CD1c-positive myeloid dendritic cell (primary cell): ENCODE results near the gene RPL19.

Experiments
- DNase-seq: peaks from one replicate; pipeline ENCODE4 v3.0.0-alpha.2; 2016; ENCODE audit errors: extremely low spot score

The RPL19 gene

DNA sequence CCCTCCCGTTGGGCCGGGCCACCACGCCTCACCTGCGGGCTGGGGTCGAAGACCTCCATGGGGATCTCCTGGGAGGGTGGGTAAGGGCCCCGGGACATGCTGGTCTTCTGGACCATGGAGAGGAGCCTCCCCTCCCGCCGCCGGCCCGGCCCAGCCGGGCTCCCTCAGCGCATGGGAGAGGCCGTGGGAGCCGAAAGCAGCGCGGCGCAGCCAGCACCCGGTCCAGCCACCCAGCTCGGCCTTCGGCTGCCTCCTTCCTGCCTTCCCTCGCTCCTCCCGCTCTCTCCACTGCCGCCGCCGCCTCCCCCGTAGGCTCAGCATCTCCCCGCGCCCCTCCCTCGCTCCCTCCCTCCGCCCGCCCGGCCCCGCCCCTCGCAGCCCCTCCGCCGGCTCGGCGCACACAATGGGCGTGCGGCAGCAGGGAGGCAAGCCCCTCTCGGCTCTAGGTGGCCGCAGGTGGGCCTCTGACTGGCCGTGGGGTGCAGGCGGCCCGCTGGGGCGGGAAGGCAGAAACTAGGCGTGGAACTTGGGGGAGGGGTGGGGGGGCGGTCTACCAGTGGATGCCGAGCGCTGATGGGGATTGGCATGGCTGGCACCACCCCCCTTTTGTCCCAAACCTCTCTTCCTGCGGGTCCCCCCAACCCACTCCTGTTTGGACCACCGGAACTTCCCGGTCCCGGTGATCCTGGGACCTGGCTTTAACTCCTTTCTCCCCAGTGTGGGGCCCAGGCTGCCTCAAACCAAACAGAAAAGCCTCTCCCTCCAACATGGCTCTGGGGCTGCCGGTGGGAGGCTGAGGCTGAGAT, 2.5 kb upstream of the RPL19 start, which contains the start of gene CACNB1:
CACNB1 (minus strand) TSS at position 290 of the 806 bp plus-strand sequence; CDS start at position 116, 174 bp downstream.
- DNase-seq = peak; percentile 21

DNA sequence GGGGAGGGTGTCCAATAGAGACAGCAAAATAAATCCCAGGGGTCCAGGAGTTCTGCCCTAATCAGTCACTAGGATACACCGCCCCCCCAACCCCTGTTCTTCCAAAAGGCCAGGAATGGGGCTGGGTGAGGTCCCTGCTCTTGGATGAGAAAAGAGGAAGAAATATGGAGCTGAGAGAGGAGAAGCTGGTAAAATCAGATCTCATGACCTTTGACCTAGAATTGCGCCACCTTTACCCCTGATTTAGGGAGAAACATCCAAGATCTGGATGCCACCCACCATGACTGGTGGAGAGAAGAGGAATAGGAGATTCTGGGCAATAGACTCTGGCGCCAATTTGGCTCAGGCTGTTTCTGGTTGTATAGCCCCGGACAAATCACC, 1.9 kb upstream of the RPL19 start:
- DNase-seq = peak; percentile 79

DNA sequence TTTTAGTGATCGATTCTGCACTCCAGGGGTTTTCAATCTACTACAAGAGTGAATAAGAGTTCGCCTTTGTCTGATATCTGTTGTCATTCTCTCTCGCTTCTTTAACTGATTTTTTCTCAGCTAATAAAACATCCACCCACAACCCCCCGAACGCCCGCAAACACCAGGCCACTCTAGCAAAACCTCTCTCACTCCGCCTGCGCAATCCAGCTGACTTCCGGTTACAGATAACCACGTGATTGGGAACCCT, 338 bp upstream of the RPL19 start:
- DNase-seq = peak; percentile 97

DNA sequence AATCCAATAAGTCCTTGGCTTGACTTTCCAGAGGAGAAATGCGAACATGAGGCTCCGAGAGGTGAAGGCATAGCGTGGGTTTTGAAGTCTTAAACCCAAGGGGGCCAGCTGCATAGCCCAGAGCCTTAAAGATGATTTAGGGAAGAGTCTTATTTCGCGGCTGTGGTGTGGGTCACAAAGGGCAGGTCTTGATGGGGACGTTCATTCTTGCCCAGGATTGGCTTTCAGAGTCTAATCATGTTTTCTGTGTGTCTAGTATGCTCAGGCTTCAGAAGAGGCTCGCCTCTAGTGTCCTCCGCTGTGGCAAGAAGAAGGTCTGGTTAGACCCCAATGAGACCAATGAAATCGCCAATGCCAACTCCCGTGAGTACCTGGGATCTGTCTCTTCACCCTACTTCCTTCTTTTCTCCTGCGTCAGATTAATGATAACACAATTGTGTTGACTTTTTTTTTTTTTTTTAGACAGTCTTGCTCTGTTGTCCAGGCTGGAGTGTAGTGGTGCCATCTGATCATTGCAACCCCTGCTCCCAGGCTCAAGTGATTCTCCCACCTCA, 951 bp downstream of the RPL19 start:
- no peak for DNase-seq

DNA sequence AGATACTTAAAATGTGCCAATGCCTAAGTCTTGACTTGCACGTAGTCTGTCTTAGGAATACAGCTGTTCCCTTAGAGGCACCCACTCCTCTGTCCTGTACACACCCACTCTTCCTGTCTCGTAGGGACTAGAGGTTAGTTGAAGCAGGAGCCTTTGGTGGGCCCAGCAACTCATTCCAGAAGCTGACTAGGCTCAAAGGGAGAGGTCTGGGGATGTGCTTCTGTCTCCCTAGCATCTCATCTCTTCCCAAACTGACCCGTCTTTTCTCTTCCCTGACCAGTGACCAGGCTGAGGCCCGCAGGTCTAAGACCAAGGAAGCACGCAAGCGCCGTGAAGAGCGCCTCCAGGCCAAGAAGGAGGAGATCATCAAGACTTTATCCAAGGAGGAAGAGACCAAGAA, 4.2 kb downstream of the RPL19 start:
- DNase-seq = no peak

DNA sequence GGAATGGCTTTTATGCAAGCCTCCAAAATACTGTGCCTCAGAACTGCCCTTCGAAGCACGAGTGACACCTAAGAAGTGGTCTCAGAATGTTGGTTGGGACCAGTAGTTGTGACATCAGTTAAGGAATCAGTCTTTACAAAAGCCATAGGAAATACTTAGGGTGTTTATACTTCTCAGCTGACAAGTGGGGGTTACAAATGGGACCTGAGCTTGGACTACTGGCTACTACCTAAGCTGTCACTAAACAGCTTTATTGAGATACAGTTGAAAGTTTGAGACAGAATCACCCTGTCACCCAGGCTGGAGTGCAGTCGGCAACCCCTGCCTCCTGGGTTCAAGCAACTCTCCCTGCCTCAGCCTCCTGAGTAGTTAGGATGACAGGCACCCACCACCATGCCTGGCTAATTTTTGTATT, 5.0 kb downstream of the RPL19 start:
- no peak for DNase-seq

DNA sequence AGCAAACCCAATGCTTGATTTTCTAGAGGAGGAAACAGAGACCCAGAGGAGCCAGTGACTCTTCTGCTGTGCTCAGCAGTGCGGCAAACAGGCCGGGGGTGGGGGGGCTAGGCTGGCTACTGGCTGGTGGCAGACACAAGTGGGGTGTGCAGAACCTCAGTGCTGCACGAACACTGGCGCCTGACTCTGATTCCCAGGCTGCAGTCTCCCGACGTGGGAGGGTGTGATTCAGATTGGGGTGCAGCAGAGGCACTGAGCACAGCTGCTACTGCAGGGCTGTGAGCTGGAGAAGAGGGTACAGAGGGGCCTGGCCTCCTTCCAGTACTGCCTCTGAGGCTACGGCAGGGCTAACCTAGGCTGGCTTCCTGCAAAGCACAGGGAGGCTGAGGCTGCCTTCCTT, 8.1 kb downstream of the RPL19 start:
- peak; percentile 40 for DNase-seq

DNA sequence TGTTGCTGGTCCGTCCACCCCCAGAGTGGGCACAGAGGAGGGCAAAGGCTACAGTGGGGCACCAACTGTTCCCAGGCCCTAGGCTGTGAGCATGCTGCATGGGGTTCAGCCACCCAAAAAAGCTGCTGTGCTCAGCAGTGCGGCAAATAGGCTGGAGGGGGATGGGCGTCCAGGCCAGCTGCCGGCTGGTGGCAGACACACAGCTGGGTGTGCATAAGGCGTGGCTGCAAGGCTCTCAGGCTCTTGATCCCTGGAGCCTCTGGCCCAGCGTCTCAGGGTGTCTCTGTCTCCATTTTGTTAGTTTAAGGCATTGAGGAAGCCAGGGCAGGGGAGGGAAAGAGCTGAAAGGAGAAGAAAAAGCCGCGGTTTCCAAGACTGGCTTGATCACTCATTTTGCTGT, 8.8 kb downstream of the RPL19 start:
- no peak for DNase-seq

DNA sequence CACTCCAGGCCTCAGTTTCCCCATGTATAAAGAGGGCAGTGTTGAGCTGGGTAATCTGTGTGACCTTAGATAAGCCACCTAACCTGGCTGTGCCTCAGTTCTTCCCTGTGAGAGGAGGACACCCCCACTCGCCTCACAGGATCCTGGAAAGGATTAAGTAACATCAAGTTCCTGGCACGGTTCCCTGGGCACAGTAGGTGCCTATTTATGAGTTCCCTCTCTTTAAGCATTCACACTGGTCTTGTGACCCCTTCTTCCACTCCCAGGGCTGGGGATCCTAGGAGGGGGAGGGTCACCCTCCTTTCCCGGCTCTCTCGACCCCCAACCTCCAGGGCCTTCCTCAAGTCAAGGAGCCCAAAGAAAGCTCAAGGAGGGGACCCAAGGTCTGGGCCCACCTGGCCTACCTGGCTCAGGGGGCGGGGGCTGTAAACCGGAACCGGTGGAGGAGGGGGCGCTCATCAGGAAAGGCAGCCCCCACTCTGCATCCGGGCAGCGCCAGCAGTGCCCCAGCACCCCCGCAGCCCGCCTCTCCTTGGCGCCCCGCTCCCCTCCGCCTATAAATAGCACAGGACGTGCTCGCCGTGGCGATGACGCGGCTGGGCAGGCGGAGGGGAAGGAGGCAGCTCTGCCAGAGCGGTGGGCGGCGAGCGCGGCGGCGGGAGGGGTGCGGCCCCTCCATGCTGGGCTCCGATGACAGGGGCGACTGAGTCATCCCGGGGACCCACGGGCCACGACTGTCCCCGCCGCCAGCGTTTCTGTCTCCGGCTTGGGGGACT, 9.4 kb downstream of the RPL19 start:
- peak; percentile 88 for DNase-seq

DNA sequence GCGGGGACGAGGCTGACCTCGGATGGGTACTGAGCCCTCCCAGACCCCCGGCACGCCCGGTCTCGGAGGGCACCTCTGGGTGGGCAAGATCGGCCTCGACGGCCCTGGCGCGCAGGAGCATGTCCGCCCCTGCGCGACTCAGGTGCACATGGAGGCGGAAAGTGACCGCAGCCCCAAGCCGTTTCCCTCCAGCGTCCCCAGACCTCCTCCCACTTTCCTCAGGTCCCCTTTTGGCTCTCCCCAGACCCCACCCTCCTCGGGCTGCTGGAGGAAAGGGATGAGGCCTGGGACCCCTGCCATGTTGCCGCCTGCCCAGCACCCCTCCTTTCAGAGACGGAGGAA, 10.0 kb downstream of the RPL19 start:
- no peak for DNase-seq

DNA sequence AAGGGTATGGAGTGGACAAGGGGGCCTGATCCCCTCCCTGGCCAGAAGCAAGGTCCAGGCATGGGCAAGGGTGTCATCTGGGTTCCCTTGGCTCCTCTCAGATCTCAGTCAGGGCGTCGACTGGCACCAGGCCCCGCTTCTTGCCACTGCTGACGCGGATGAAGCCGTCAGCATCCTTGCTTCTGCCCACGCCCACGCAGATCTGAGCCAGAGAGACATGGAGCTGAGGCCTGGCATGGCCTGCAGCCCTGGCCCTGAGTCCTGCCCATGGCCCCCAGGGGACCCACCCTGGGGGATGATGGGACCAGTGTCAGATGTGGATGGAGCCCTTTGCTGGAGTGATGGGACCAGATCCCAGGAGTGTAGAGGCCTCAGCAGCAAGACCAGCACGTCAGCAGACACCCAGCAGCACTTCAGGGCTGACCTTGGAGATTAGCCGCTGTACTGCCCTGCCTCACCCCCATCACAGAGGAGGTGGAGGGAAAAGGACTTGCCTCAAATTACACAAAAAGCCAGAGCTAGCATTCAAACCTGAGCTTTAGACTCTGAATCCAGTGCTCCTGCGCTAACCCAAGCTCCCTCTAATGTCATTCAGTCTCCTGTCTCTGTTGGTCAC, 12.2 kb downstream of the RPL19 start:
- DNase-seq = peak; percentile 34

DNA sequence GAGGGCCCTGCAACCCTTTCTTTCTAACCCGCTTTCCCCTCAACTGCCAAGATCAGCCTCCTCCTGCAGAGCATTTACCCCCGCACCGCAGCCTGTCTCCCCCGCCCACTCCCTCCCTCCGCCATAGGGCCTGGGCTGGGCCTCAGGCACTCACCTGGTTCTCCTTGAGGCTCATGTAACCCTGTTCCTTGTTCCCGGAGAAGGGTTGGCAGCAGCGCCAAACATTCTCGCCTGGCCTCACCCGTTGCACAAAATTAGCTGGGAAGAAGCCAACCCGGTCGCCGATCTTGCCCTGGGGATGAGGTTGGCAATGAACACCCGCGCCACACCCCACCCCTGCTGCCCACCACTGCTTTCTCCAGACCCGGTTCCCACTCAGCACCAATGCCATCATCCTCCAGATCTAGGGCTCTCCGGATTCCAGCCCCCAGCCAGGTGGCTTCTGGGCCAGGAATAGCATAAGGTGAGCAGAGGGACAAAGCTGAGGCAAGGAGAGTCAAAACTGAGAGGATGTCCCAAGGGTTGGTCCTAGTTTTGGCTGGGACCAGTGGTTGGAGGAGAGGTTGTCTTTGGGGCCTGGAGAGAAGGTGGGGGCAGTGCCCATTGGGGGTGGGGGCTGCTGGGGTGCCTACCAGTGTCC, 12.9 kb downstream of the RPL19 start:
- DNase-seq = no peak

DNA sequence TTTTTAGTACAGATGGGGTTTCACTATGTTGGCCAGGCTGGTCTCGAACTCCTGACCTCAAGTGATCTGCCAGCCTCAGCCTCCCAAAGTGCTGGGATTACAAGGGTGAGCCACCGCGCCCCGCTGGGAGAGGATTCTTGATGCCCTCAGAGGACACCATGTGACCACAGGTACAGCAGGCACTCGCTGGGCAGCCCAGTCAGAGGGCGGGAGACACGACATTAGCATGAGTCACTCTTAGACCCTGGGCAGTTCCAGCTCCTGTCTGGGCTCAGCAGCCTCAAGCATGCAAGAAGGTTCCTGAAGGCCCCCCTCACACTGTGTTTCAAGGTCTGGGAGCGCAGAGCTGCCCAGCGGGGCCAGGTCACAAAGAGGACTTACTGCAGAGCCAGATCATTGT, 13.8 kb downstream of the RPL19 start:
- no peak for DNase-seq

DNA sequence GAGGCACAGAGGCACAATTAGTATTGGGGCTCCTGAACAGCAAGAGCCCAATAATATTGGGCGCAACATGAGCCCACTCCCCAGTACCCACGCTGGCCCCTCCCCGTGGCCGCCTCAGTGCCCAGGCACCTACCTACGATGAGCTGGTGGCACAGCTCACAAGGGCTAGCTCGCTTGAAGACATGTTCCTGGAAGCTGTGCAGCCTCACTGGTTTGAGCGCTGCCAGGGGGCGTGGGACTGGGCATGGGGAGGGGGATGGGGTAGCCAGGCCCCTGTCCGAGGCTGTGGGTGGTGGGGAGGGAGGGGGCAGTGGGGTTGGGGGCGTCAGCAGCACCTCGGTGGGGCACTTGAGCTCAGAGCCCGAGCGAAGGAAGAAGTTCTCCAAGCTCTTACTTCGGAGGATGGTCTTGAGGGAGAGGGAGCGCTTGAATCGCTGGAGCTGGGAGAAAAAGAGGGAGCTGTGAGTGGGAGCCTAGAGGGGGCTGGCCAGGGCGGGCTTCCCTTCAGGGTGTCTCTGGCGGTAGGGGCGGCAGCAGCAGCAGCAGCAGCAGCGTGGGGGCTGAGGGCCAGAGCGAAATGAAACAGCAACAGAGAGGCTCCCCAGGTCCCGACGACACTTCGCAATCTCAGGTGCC, 17.8 kb downstream of the RPL19 start:
- no peak for DNase-seq

DNA sequence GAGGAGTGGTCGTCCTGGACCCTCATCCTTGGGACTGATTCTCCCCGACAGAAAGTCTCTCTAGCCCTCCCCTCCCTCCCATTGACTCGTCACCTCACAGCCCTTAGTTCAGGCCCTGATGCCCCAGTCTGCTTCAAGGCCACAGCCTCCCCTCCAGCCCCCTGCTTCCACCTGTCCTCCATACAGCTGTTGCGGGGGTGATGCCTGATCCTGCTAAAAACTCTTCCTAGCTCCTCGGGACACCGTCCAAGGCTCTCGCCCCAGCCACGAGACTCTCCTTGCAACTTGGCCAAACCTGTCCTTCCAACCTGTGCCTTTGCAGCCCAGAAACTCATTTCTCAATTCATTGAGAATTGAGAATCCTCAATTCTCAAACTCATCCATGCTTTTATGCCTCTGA, 18.8 kb downstream of the RPL19 start:
- no peak for DNase-seq

DNA sequence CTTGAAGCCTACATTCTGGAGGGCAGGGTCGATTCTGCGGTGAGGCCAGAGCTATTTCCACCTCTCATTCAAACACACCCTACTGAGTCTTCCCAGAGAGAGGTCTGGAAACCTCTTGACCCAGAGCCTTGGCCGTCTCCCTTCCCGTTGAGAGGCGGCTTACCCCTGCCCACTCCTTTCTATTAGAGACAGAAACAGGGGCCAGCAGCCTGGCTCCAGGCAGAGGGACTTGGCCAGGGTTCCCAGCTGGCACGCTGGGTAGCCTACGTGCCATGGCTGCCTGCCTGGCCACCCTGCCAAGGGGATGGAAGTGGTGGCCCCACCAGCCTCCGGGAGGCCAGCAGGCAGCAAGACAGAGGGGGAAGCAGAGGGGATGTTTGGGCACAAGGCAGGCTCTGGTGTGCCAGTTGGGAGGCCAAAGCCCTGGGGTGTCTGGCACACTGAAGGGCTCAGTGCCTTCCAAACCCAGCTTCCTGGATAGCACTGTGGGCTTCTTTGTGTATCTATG, 19.6 kb downstream of the RPL19 start:
- DNase-seq = no peak

DNA sequence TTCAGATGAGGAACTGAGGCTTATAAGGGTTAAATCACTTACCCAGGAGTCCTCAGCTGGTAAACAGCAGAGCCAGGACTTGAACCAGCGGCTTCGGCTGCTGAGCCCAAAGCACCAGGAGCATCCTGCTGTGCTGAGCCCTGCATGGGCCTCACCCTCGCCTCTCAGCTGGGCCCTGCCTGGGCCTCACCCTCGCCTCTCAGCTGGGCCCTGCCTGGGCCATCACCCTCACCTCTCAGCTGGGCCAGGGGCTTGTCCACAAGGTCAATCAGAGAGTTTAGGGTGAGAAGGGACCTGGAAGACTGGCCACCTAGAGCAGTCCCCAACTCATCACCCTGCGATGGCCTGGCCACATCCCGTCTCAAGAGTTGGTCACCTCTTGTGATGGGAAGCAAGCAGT, 21.5 kb downstream of the RPL19 start:
- DNase-seq = no peak

DNA sequence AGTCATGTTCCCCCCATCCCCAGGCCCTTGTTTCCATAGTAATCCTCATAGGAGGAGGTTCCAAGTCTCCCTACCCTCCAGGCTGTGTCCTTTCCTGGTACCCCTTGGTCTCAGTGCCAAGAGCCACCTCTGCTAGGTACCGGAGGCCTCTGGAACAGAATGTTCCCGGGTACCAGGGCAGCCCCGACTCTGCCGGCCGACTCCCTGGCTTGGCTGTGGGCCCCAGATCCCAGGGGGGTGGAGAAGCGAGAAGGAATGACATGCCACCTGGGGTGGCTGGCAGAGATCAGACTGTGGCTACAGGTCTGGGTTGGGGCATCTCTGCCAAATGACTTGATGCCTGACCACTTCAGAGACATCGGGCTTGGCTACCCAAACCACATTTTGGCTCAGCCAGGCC, 22.1 kb downstream of the RPL19 start:
- DNase-seq = no peak

DNA sequence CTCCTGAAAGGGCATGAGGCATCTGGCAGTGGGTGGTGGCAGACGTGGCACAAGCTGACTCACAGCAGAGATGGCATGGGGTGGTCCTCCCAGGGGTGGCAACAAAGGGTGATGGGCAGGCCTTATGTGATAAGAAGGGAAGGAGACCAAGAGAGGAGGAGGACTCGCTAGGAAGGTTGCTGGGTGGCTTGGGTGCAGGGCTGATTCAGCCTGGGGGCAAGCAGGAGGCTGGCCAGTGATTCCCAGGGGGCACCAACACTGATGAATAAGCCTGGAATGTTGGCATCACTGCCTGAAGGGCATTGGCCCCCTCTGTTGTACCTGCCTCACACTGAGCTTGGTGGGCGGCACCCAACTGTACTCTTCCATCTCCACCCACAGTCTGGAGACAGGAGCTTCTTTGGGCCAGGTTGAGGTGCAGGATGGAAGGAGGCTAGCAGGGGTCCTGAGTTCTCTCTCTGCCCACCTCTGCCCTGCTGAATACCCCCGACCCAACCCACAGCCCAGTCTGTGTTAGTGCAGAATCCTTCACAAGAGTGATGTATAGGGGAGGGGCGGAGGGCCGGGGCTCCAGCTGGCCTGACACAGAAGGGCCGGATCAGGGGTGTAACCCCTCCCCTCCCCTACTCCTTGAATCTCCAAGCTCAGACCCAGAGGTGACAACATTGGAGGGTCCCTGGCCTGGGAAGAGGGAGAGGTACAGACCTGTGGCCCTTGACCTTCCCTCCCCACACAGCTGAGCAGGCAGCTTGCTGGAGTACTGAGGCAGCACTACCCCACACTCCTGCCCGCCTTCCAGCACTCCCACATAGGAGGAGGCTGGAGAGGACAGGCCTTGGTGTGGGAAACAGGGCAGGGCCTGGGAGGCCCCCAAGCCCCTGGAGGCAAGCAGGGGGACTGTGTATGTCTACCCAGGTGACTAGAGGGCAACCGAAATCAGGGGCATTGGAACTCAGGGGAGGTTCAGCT, 23.1 kb downstream of the RPL19 start:
- no peak for DNase-seq
